T-helper 22 cell (primary cell): ENCODE measurements around the gene LRBA.

Source experiments
- DNase-seq: peaks from one replicate; pipeline ENCODE4 v3.0.0-alpha.2; 2020; ENCODE audit warnings: low read depth

Gene LRBA

GRCh38 chr4:150725957-150726523 lies 289.0 kb downstream of the LRBA start:
- no peak for DNase-seq

GRCh38 chr4:150723727-150724411 lies 291.2 kb downstream of the LRBA start:
- DNase-seq, result no peak

- no peak for DNase-seq
These were observed 292.1 kb downstream of the LRBA start for GRCh38 chr4:150722908-150723362.

- no peak for DNase-seq
These were observed 294.0 kb downstream of the LRBA start for GRCh38 chr4:150720973-150721518.

GRCh38 chr4:150717952-150718351 lies 297.1 kb downstream of the LRBA start:
- DNase-seq, result no peak

GRCh38 chr4:150714462-150715438 lies 300.3 kb downstream of the LRBA start:
- DNase-seq, result no peak

GRCh38 chr4:150713251-150713650 lies 301.8 kb downstream of the LRBA start:
- DNase-seq, result no peak

- no peak for DNase-seq
These were observed 304.2 kb downstream of the LRBA start for GRCh38 chr4:150710770-150711375.

GRCh38 chr4:150708004-150708403 lies 307.1 kb downstream of the LRBA start:
- no peak for DNase-seq

GRCh38 chr4:150699599-150699998 lies 315.5 kb downstream of the LRBA start:
- DNase-seq, result no peak

- no peak for DNase-seq
These were observed 319.9 kb downstream of the LRBA start for GRCh38 chr4:150695162-150695561.

GRCh38 chr4:150694438-150694837 lies 320.6 kb downstream of the LRBA start:
- DNase-seq, result no peak

- no peak for DNase-seq
These were observed 331.2 kb downstream of the LRBA start for GRCh38 chr4:150683775-150684350.

- no peak for DNase-seq
These were observed 333.0 kb downstream of the LRBA start for GRCh38 chr4:150682126-150682525.

GRCh38 chr4:150681063-150681462 lies 334.0 kb downstream of the LRBA start:
- DNase-seq, result no peak

GRCh38 chr4:150680651-150681050 lies 334.4 kb downstream of the LRBA start:
- DNase-seq, result no peak

GRCh38 chr4:150679765-150680343 lies 335.2 kb downstream of the LRBA start:
- no peak for DNase-seq

GRCh38 chr4:150679018-150679764 lies 335.9 kb downstream of the LRBA start:
- DNase-seq, result no peak

- DNase-seq, result no peak
These were observed 341.3 kb downstream of the LRBA start for GRCh38 chr4:150673793-150674192.

- DNase-seq, result no peak
These were observed 346.3 kb downstream of the LRBA start for GRCh38 chr4:150668824-150669223.

GRCh38 chr4:150664935-150665334 lies 350.1 kb downstream of the LRBA start:
- DNase-seq, result no peak
